Endometrial microvascular endothelial cells (primary cell): Measurements from ENCODE around the gene CNGB1. TPM values are rescaled to one million over a fixed set of nuclear protein-coding genes. Genes with fewer than 3 reads are reported as not detected.
"Not testable (repeated sequence)": the region's sequence is repeated elsewhere in the genome, so short reads cannot be mapped to it uniquely, and the experiment has no call there.

Experiments
- in situ Hi-C: cut with HindIII; loops from 2 replicates; pipeline ENCODE4 v1.10.0; 2017; ENCODE audit warnings: low sequenced_read_pairs, low pct_unique_long_range_greater_than_20kb; ENCODE audit errors: inconsistent ontology term
- total RNA-seq: library from RNA; depleted of rRNA; stranded (reverse); fragments of >200 nt; gene quantifications from one replicate; pipeline ENCODE4 v1.2.3, GENCODE V29; 2015; ENCODE audit errors: inconsistent ontology term

Gene CNGB1
- total RNA-seq, 1 donor from 2014 or later: not detected

DNA sequence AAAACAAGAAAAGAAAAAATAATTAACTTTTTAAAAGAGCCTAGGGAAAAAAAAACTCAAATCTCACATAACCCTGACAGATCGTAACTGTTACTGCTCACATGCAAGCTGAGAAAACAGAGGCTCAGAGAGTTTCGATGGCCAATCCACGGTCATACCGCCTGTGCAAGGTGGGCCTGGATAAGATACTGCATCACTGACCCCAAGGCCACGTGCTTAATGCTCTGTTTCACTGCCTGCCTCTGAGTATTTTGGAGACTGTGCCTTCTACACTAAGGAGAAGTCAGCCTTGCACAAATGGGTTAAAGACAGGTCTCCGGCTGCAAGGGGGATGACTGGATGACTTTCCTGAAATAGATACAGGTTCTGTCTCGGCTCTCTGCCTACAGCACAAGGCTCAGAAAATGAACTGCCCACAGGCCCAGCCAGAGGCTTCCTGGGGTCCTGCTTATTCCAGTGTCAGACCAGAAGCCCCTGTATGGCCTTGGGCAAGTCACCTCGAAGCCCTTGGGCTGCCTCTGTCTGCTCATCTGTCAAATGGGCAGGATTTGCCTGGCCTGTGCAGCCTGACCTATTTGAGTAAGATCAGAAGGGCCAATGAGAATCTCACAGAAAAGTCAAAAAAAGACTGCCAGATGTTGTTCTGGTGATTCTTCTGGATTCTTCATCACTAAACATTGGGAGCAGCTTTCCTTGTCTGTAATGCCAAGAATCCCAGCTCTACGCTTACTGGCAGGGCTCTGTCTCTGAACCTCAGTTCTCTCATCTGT lies 25.8 kb downstream of the CNGB1 start:
- in situ Hi-C loops: no loop called here

DNA sequence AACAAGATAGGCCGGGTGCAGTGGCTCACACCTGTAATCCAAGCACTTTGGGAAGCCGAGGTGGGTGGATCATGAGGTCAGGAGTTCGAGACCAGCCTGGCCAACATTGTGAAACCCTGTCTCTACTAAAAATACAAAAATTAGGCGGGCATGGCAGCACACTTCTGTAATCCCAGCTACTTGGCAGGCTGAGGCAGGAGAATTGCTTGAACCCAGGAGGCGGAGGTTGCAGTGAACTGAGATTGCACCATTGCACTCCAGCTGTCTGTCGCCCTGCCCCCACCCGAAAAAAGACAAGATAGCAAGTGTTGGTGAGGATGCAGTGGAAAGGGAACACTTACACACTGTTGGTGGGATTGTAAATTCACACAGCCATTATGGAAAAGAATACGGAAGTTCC lies 27.5 kb downstream of the CNGB1 start:
- in situ Hi-C loops: not testable (repeated sequence)

DNA sequence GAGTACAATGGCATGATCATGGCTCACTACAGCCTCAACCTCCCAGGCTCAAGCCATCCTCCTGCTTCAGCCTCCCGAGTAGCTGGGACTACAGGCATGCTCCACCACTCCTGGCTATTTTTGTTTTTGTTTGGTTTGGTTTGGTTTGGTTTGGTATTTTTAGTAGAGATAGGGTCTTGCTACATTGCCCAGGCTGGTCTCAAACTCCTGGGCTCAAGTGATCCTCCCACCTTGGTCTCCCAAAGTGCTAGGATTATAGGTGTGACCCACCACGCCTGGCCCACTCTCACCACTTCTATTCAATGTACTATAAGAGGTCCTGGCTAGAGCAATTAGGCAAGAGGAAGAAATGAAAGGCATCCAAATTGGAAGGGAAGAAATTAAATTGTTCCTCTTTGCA lies 29.0 kb downstream of the CNGB1 start:
- in situ Hi-C loops: not testable (repeated sequence)

DNA sequence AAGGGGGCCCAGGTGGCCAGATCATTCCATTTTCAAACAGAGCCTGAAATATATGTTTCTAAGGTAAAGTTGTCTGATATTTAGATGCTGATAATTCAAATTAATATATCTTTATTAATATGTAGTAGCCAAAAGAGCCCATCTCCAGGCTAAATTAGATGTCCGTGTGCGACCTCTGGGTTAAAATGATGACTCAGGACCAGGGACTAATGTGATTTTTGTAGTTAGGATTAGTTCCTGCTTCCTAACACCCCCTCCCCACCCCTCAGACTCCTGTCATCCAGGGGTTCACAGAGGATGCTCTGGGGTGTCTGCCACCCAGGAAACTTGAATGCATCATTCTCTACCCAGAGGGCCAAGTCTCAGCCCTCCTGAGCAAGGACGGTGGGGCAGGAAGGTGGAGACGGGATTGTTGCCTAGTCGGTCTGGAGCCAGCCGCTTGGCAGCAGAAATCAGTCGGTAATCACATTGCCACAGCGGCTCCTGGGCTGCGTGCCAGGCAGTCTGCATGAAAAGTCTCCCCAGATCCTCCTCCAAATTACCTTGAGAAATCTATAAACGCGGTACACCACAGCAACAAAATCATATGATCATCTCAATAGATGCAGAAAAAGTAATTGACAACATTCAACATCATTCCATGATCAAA lies 29.8 kb downstream of the CNGB1 start:
- in situ Hi-C loops: no loop called here

DNA sequence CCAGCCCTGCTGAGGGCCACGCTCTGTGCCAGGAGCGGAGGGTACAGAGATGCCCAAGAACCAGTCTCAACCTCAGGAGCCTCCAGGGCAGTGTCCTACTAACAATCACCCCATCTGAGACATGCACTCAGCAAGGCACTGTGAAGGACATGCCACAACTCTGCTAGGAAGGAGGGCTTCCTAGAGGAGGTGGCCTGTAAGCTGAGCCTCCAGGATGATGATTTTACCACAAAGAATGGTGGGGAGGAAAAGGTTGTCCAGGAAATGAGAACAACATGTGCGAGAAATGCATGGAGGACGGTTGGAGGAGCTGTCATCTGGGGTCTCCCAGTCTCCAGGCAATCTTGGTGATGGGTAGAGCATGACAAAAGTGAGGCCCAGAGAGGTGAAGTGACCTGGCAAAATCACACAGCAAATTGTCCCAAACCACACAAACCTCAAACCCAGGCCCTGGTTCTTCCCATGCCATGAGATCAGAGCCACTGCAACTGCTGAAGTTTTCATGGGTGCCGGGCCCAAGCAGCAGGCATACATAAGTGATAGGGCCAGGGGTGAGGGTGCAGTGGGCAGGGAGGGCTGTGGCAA lies 30.5 kb downstream of the CNGB1 start:
- in situ Hi-C loops: no loop called here

DNA sequence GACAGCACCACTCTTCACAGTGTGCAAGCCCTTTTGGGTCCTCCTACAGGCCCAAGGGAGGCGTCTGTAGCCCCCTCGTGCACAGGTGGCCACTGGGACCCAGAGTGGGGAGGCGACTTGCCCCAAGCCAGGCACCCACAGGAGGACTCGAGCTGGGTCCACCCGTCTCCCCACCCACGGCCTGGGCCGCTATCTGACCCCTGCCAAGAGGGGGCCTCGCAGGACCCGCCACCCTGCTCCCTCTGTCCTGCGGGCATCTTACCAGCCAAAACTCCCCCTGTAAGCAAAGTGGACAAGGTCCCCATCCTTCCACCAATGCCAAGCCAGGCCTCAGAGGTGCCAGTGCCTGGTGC lies 31.1 kb downstream of the CNGB1 start:
- in situ Hi-C loops: no loop called here

DNA sequence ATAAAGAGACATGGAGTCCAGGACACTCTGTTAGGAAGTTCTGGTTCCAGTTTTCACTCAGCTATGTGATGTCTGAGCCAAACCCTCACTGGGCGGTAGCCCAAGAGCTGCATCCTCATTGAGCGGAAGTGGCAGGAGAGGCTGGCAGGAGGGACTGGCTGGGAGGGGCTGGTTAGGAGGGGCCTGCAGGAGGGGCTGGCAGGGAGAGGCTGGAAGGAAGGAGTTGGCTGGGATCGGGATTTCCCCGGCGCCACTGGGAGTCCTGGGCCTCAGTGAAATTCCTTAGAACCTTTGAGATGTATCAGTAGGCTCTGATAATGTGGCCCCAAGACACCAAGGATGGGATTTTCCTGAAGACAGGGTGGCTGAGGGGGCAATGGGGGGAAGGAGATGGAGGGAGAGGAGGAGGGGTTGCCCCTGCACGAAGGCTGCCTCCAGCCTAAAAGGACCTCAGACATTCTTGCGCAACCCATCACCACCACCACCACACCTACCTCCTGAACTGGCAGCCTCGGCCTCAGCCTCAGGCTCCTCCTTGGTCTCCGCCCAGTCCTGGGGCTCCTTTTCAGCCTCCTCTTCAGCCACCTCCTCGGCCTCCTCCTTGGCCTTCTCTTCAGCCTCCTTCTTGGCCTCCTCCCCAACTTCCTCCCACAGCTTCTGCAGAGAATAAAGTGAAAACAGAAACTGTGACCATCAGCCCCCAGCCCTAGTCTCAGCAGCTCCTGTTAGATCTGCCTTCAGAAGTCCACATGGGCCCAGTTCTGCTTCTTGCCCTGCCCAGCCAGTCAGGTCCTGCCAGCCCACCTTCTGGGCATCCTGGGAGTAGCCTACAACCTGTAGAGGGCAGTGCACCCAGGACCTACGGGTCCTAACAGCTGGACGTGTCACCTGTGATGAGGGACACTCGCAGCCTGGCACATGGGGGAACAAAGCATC lies 31.7 kb downstream of the CNGB1 start:
- in situ Hi-C loops: no loop called here

DNA sequence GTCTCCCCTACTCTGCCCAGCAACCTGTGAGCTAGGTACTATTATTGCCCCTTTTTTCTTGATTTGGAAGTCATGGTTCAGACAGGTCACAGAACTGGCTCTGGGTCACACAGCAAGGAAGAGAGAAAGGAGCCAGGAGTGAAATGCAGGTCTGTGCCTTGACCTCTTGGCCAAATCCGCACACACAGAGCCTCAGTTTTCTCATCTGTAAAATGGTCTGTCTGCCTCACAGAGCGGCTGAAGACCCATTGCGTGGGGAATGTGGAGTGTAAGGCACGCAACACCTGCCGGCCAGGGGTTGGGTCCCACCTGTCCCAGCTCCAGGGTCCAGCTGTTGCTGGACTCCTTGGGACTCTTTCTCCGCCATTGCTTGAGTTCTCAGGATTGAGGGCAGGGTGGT lies 32.4 kb downstream of the CNGB1 start:
- in situ Hi-C loops: no loop called here

DNA sequence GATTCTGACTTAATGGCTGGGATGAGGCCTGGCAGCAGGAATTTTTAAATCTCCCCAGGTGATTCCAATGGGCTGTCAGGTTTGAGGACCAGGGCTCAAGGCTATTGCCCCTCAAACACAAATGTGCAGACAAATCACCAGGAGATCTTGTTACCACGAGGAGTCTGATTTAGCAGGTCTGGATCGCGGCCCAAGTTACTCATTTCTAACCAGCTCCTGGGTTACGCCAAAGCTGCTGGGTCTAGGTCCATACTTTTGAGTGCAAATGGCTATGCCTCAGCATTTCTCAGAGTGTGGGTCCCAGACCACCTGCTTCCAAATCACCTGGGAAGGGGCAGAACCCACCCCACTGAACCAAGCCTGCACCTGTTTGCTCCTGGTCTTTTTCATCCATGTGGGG lies 33.1 kb downstream of the CNGB1 start:
- in situ Hi-C loops: no loop called here

DNA sequence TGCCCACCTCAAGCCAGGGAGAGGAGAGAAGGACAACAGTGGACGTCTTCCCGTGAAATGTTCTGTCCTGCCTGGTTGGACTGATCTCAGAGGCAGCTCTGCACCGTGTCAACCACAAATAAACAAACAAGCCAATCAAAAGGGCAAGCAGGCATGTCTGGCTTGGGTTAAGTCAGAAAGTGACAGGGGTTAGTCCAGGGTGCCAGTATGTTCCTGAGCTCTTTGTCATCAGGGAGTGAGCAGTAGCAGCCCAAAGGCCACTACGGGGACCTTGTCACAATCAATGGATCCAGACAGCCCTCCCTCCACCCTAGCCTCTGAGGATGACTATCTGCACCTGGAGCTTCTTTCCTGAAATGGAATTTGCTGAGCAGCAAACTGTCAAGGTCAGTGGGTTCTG lies 35.0 kb downstream of the CNGB1 start:
- in situ Hi-C loops: no loop called here

DNA sequence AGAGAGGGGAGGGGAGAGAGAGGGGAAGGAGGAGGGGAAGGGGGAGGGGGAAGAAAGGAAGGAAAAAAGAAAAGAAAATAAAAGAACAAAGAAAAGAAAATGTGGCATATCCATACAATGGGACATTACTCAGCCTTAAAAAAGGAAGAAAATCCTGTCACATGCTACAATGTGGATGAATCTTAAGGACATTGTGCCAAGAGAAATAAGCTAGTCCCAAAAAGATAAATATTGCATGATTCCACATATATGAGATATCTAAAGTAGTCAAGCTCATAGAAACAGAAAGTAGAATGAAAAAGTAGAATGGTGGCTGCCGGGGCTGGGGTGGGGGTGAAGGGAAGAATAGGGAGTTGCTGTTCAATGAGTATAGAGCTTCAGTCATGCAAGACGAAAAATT lies 40.4 kb downstream of the CNGB1 start:
- in situ Hi-C loops: no loop called here

DNA sequence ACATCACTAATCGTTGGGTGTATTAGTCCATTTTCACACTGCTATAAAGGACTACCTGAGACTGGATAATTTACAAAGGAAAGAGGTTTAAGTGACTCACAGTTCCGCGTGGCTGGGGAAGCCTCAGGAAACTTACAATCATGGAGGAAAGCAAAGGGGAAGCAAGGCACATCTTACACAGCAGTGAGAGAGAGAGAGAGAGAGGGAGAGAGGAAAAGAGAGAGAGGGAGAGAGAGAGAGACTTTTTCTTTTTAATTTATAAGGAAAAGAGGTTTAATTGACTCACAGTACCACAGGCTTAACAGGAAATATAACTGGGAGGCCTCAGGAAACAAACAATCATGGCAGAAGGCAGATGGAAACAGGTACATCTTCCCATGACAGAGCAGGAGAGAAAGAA lies 41.7 kb downstream of the CNGB1 start:
- in situ Hi-C loops: no loop called here

DNA sequence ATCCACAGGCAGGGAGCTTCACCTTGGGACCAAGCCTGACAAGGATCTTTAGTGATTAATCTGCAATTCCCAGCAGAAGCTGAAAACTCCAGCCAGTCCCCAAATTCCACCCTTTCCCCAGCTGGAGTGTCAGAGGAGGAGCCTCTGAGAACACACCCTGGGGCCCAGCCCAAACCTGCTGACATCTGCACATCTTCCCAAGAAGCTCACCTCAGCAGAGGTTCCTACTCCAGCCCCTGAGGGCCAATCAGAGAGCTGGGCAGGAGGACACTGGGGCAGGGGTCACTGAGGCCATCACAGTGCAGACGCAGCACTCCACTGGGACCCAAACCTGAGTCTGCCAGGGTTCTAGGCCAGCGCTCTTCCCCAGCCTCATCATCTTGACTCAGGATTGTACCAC lies 44.9 kb downstream of the CNGB1 start:
- in situ Hi-C loops: no loop called here

DNA sequence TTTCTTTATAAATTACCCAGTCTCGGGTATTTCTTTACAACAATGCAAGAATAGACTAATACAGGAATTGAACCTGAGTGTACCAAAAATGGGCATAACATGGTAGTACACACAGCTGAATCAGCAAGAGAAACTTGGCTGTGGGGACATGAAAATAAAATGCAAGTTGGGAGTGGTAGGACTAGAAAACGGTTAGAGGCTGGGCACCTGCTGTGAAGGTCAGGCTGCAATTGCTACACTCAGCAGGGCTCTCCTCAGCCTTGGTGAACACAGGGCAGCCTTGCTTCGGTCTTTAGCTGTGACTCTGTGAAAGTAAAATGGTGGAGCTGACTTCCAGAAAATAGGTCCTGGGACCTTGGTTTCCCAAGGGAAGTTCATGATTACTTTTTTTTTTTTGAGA lies 45.6 kb downstream of the CNGB1 start:
- in situ Hi-C loops: no loop called here

DNA sequence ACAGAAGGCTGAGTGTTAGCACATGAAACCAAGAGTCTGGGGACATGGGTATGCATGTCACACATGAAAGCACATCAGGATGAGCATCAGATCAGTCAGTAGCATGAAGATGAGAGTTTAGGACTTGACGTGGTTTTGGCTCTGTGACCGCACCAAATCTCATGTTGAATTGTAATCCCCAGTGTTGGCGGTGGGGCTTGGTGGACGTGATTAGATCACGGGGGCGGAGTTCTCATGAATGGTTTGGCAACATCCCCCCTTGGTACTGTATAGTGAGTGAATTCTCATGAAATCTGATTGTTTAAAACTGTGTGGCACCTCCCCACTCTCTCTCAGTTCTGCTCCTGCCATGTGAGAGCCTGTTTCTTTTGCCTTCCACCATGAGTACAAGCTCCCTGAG lies 46.4 kb downstream of the CNGB1 start:
- in situ Hi-C loops: no loop called here

DNA sequence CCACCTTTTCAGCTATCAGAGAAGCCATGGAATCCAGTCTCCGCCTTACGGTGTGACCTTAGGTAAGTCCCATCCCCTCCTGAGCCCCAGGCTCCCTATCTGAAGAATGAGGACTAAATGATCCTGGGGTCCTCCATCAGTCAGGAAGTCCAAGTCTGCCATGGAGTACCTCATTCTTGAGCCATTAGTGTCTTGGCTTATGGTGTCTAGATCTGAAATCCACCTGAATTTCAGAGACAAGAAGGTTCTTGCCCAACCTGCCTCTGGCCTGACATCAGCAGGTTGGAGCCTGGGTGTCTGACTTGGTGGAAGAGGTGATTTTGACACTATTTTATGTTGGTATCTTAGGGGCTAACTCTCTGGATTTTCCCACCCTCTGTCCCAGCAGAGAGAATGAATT lies 47.1 kb downstream of the CNGB1 start:
- in situ Hi-C loops: no loop called here

DNA sequence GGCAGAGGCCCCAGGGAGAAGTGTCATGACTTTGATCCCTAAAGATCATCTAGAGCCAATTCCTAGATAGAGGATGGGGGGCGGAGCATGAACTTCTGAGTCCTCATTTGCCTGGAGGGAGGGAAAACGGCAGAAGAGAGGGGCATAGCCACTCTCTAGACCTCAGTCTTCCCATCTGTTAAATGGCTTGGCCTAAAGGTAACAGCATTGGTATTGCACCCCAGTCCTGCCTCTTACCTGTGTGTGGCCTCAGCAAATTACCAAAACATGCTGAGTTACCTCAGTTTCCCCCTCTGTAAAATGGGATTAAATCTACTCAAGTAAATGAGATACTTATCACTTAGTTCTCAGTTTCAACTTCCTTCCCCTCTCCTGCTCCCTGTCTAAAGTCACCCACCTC lies 47.5 kb downstream of the CNGB1 start:
- in situ Hi-C loops: no loop called here

DNA sequence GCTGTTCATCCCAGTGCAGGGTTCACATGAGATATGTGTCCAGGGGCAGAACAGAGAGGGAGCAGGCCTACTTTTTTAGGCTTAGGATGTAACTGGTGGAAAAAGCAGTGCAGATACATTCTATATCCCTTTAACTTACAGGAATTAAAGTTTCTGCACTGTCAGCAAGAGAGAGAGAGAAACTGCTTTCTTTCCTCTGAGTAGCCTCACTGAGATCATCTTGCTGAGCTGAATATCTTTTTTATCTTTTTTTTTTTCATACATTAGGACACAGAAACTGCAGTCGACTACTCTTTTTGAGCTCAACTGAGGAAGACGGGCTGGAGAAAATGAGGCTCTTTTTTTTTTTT lies 50.1 kb downstream of the CNGB1 start:
- in situ Hi-C loops: no loop called here

DNA sequence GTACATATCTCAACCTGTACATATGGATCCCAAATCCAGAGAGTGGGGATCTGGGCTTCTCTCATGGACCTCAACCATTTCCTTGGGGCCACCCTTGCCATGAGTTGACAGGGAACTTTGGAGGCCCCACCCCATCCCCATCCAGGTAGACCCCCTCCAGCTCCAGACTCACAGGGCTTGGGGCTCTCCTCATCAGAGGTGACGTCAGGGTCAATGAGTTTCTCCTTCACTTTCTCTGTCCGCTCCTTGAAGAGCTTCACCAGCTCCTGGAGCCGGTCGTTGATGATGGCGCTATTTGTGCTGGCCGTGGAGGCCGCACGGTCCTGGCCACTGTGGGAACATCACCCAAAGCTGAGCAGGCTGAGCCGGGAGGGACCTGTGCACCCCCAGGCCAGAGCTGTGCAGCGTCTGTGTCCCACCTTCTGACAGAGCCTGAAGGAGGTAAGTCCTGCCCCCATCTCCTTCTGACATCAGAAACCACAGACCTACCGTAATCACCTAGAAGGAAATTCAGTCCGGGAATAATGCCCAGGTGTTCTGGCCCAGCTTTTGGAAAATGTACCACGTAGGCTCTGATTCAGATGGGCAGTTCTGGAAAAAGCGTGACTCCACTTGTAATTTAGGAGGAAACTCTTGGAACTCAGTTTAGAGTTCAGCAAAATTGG lies 50.6 kb downstream of the CNGB1 start:
- in situ Hi-C loops: no loop called here
